ENCODE measurements around the gene ATCAY.

DNA sequence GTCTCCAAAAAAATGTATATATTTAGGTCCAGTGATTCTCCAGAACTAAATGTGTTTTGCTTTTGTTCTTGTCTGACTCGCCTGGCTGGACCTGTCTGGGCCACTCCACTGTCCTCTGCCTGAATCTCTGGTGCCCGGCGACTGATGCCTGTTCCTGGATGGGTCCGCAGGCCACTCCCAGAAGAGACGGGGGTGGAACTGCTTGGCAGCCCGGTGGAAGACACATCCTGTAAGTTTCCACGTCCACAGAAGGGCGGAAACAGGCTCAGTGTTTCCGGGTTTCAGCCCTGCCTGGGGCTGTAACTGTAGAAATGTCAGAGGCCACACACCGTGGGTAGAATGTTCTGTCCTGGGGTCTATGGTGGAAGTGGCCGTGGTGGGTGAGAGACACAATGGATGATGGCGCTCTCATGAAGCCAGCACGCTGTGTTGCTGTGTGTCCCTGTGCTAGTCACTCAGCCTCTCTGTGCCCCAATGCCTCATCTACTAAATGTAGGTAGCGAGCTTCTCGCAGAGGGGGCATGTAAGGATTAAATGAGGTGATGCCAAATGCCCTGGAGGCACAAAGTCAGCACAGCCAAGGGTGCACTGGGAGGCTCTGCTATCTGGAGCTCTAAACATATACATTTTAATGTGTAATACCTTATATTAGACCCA is 22.0 kb downstream of the ATCAY start:
- TF ChIP-seq MAF1 (CRISPR knock-in tag; IDR thresholded peaks at IDR 0.05; ENCODE audit: borderline replicate concordance) (no peak), HDAC1 (CRISPR knock-in tag; IDR thresholded peaks at IDR 0.05) (no peak), POLR2AphosphoS5 (IDR thresholded peaks at IDR 0.05; ENCODE audit: low read depth, low read length) (no peak)
